Endothelial cell (in vitro differentiated cells): ENCODE measurements around the gene HTR3B. TPM values are rescaled to one million over a fixed set of nuclear protein-coding genes. Genes with fewer than 3 reads are reported as not detected.
A peak's percentile ranks its signal among the peaks of the same experiment; 100 is the strongest.

Experiments used
- DNase-seq: peaks from one replicate; pipeline ENCODE4 v3.0.0; 2021; ENCODE audit warnings: low spot score
- H3K27ac Mint-ChIP-seq: one replicate; pipeline ENCODE4 v1.8.0; 2021; ENCODE audit warnings: mixed read lengths, inconsistent platforms; ENCODE audit not compliant: unreplicated experiment
- H3K27me3 Mint-ChIP-seq: one replicate; pipeline ENCODE4 v1.8.0; 2021; ENCODE audit warnings: mild to moderate bottlenecking, moderate library complexity, mixed read lengths, inconsistent platforms; ENCODE audit not compliant: unreplicated experiment
- H3K36me3 Mint-ChIP-seq: one replicate; pipeline ENCODE4 v1.8.0; 2021; ENCODE audit warnings: mild to moderate bottlenecking, low read depth, mixed read lengths, inconsistent platforms; ENCODE audit not compliant: unreplicated experiment
- H3K4me1 Mint-ChIP-seq: one replicate; pipeline ENCODE4 v1.8.0; 2021; ENCODE audit warnings: mild to moderate bottlenecking, mixed read lengths, inconsistent platforms; ENCODE audit not compliant: unreplicated experiment
- H3K4me3 Mint-ChIP-seq: one replicate; pipeline ENCODE4 v1.8.0; 2021; ENCODE audit warnings: mild to moderate bottlenecking, mixed read lengths, inconsistent platforms; ENCODE audit not compliant: unreplicated experiment
- H3K9me3 Mint-ChIP-seq: one replicate; pipeline ENCODE4 v1.8.0; 2021; ENCODE audit warnings: mixed read lengths, inconsistent platforms; ENCODE audit not compliant: unreplicated experiment
- total RNA-seq: library from RNA; stranded (reverse); fragmentation: NEBNext Ultra II Directional; extraction: Animal tissue kit (Norgen Biotek cat#: 25700); gene quantifications from one replicate; pipeline ENCODE4 v1.2.1, GENCODE V29; 2021; ENCODE audit not compliant: unreplicated experiment
- TF ChIP-seq, protein P1 (sequence below): fragments of 200-600 bp; sonication (generic); IDR thresholded peaks from one replicate; pipeline ENCODE4 v1.5.0; 2021; ENCODE audit warnings: antibody characterized with exemption; ENCODE audit not compliant: unreplicated experiment

HTR3B gene
- total RNA-seq, 1 donor from 2014 or later: not detected

DNA sequence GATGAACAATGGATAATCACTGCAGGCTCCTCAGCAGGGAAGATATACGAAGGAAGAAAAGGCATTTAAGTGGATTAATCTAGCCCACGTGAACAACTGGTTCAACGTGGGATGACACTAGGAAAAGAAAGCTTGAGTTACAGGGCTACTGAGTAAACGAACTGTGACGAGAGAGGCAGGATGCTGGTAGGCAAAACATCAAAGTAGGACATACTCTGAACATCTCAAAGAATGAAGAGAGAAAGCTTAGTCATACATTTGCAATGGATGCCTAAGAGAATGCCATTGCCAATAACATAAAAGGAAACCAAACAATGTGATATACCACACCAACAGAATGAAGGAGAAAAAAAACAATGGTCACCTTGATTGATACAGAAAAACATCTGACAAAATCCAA is 42.2 kb upstream of the HTR3B start:
- Mint-ChIP-seq H3K27me3 (peaks cover 2% of the 10 kb centered on the region), H3K4me3 (no peak overlapping the region), H3K36me3 (no peaks in the 10 kb centered on the region), H3K4me1 (peaks cover 28% of the 10 kb centered on the region), H3K9me3 (no peaks in the 10 kb centered on the region), H3K27ac (peak overlapping the region; percentile 50)
- no peak for DNase-seq
- TF ChIP-seq, protein P1, sequence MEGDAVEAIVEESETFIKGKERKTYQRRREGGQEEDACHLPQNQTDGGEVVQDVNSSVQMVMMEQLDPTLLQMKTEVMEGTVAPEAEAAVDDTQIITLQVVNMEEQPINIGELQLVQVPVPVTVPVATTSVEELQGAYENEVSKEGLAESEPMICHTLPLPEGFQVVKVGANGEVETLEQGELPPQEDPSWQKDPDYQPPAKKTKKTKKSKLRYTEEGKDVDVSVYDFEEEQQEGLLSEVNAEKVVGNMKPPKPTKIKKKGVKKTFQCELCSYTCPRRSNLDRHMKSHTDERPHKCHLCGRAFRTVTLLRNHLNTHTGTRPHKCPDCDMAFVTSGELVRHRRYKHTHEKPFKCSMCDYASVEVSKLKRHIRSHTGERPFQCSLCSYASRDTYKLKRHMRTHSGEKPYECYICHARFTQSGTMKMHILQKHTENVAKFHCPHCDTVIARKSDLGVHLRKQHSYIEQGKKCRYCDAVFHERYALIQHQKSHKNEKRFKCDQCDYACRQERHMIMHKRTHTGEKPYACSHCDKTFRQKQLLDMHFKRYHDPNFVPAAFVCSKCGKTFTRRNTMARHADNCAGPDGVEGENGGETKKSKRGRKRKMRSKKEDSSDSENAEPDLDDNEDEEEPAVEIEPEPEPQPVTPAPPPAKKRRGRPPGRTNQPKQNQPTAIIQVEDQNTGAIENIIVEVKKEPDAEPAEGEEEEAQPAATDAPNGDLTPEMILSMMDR: no peak

DNA sequence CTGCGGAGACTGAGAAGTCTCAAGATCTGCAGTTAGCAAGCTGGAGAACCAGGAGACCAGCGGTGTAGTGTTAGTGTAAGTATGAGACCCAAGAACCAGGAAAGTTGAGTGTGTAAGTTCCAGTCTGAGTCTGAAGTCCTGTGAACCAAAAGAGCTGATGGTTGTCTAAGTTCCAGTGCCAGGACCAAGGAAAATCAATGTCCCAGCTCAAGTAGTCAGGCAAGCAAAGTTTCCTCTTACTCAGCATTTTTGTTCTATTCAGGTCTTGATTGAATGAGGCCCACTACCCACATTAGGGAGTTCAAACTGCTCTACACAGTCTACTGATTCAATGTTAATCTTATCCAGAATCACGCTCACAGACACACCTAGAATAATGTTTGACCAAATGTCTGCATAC is 40.2 kb upstream of the HTR3B start:
- TF ChIP-seq, protein P1: no peak
- H3K9me3 Mint-ChIP-seq: no peaks in the 10 kb centered on the region
- H3K27ac Mint-ChIP-seq: no peak overlapping the region
- H3K36me3 Mint-ChIP-seq: no peaks in the 10 kb centered on the region
- peaks cover 30% of the 10 kb centered on the region for H3K4me1 Mint-ChIP-seq
- H3K27me3 Mint-ChIP-seq: peaks cover 2% of the 10 kb centered on the region
- no peak for DNase-seq
- no peak overlapping the region for H3K4me3 Mint-ChIP-seq

DNA sequence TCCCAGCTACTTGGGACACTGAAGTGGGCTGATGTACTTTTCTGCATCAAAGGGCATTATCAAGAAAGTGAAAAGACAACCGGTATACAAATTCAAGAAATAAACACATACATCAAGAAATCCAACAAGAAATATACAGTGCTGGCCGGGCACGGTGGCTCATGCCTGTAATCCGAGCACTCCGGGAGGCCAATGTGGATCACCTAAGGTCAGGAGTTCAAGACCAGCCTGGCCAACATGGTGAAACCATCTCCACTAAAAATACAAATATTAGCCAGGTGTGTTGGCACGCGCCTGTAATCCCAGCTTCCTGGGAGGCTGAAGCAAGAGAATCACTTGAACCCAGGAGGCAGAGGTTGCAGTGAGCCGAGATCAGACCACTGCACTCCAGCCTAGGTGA is 38.7 kb upstream of the HTR3B start:
- no peaks in the 10 kb centered on the region for H3K9me3 Mint-ChIP-seq
- H3K4me1 Mint-ChIP-seq: peaks cover 23% of the 10 kb centered on the region
- TF ChIP-seq, protein P1: no peak
- peaks cover 3% of the 10 kb centered on the region for H3K27me3 Mint-ChIP-seq
- no peak overlapping the region for H3K4me3 Mint-ChIP-seq
- no peak overlapping the region for H3K27ac Mint-ChIP-seq
- no peaks in the 10 kb centered on the region for H3K36me3 Mint-ChIP-seq
- no peak for DNase-seq

DNA sequence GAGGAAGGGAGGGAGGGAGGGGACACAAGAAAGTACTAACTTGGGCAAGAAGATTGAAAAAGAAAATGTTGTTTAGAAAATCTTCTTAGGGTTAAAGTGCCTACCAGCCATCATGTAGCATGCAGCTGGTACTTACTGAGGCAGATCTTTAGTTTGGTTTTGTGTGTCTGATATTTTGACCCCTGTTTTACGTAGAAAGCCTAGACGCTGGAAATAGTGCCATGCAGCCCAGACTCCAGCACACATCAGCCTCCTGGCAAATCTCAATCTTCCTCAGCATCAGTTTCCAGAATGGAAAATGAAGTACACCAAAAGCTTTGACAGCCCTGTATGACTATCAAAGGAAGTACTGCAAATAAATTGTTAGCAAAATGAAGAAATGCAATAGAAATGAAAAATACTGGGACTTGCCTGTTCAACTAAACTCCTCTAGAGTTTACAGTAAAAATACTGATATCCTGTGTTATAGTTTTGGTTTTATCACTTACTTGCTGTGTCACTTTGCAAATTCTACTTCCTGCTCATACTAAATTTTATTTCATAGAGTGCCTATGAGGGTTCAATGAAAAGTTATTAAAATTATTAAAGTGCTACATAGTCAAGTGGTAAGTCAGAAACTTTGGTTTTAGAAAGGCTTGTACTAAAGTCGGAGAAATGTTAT is 36.6 kb upstream of the HTR3B start:
- H3K9me3 Mint-ChIP-seq: no peaks in the 10 kb centered on the region
- DNase-seq: no peak
- no peaks in the 10 kb centered on the region for H3K36me3 Mint-ChIP-seq
- peaks cover 29% of the 10 kb centered on the region for H3K4me1 Mint-ChIP-seq
- TF ChIP-seq, protein P1: no peak
- H3K4me3 Mint-ChIP-seq: no peak overlapping the region
- no peak overlapping the region for H3K27ac Mint-ChIP-seq
- peaks cover 1% of the 10 kb centered on the region for H3K27me3 Mint-ChIP-seq

DNA sequence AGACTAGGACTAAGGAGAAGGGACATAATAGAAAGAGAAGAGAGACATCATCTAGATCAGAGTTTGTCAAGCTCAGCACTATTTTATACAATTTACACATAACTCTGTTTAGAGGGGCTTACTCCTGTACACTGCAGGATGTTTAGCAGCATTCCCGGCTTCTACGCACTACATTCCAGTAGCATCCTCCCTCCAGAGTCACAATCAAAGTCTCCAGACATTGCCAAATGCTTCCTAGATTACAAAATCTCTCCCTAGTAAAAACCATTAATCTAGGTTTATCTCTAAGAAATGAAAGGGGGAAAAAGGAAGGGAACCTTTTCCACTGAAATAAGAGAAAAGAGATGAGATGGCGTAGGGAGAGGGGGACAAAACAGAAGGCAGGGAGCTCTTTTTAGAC is 33.3 kb upstream of the HTR3B start:
- Mint-ChIP-seq H3K4me1 (peaks cover 46% of the 10 kb centered on the region), H3K4me3 (peak overlapping the region; percentile 51), H3K36me3 (peaks cover 8% of the 10 kb centered on the region), H3K27me3 (peaks cover 11% of the 10 kb centered on the region), H3K27ac (no peak overlapping the region), H3K9me3 (no peaks in the 10 kb centered on the region)
- DNase-seq: no peak
- TF ChIP-seq, protein P1: no peak
